ENCODE measurements around the gene KCNIP1.

- TF ChIP-seq POLR2A (IDR thresholded peaks at IDR 0.05; ENCODE audit: low read length) (no peak), GATA1 (IDR thresholded peaks at IDR 0.05; ENCODE audit: low read depth, low read length) (no peak)
These were observed 37.3 kb upstream of the KCNIP1 start for GRCh38 chr5:170466553-170466952.

Data from erythroblast (primary cell).